MM.1S (cell line): ENCODE measurements around the gene AP2M1.

Experiments
- CTCF ChIP-seq: fragments of 300-600 bp; sonication (generic); IDR thresholded peaks from 2 replicates; pipeline ENCODE4 v1.5.1; 2016; ENCODE audit warnings: antibody characterized with exemption, low read length, mixed read lengths
- EZH2 ChIP-seq: fragments of 300-600 bp; sonication (generic); optimal IDR thresholded peaks from 2 replicates; pipeline ENCODE3; 2017; ENCODE audit warnings: low read depth, mild to moderate bottlenecking, antibody characterized with exemption, low read length, mixed read lengths
- EZH2phosphoT487 ChIP-seq: fragments of 300-600 bp; sonication (generic); IDR thresholded peaks from 2 replicates; pipeline ENCODE4 v1.6.1; 2018; ENCODE audit warnings: antibody characterized with exemption, low read length

DNA sequence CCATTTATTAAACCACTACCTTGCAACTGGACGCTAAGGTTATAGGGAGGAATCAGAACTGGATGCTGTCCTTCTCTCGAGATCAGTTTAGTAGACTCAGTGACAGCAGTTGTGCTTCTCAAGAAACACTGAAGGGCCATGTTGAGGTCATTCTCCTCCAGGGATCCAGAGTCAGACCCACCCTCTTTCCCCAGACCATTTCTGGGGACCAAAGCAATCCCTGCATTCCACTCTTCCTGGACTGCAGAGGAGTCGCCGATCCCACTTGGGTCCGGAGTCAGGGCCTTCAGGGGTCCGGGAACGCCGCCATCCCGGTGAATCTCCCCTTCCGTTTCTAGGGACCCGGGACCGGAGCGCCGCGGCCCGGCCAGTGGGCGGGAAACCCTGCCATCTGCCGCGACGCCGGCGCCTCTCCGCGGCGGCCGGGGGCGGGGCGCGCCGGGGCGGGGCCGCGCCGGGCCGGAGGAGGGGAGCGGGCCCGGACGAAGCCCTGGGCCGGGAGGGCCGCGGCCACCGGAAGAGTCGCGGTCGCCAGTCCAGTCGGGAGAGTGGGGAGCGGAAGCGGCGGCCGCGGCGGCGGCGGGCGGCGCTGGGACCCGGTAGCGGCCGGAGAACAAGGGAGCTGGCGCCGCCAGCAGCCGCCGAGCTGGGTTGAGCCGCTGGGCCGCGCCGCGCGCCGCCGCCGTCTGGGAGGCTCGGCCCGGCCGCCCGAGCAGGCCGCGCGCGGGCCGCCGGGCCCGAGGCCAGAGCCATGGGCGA lies 19.6 kb upstream of the AP2M1 start, which contains the start of gene DVL3:
- TF ChIP-seq CTCF (no peak), EZH2phosphoT487 (no peak), EZH2 (no peak)
